Spleen (tissue), 11 donors: ENCODE measurements around the gene BRD1. TPM values are rescaled to one million over a fixed set of nuclear protein-coding genes. Genes with fewer than 3 reads are reported as not detected.

Experiments used
- DNase-seq: peaks from one replicate; pipeline ENCODE4 v3.0.0-alpha.2; 2020
- H3K27ac ChIP-seq, 8 donors: fragments of 200-600 bp; sonication (generic) in 7 of 8; 1 replicate in 4 of 8; 2 replicates in 4 of 8; pipeline versions ENCODE4 v1.5.0 to v1.8.0; 2016 to 2021; ENCODE audit warnings: inconsistent platforms in 4 of 8, mild to moderate bottlenecking in 4 of 8, moderate library complexity in 1 of 8
- H3K27me3 ChIP-seq, 7 donors: fragments of 200-600 bp; sonication (generic) in 6 of 7; replicated peaks in 1 of 7; 1 replicate in 4 of 7; 2 replicates in 3 of 7; pipeline versions ENCODE4 v1.5.0 to v1.8.0; 2016 to 2021; ENCODE audit warnings: inconsistent platforms in 3 of 7, mild to moderate bottlenecking in 1 of 7
- H3K36me3 ChIP-seq, 6 donors: fragments of 200-600 bp; sonication (generic) in 5 of 6; 1 replicate in 4 of 6; 2 replicates in 2 of 6; pipeline versions ENCODE4 v1.5.0 to v1.8.0; 2016 to 2021; ENCODE audit warnings: inconsistent platforms in 2 of 6
- H3K4me1 ChIP-seq, 6 donors: fragments of 200-600 bp; sonication (generic) in 5 of 6; 1 replicate in 3 of 6; 2 replicates in 3 of 6; pipeline versions ENCODE4 v1.5.0 to v1.8.0; 2016 to 2021; ENCODE audit warnings: inconsistent platforms in 3 of 6
- H3K4me3 ChIP-seq, 8 donors: fragments of 200-600 bp; sonication (generic) in 7 of 8; 1 replicate in 4 of 8; 2 replicates in 4 of 8; pipeline versions ENCODE4 v1.5.0 to v1.8.0; 2016 to 2021; ENCODE audit warnings: inconsistent platforms in 4 of 8, mild to moderate bottlenecking in 4 of 8, moderate library complexity in 2 of 8
- H3K9me3 ChIP-seq, 8 donors: fragments of 200-600 bp; sonication (generic) in 7 of 8; 1 replicate in 4 of 8; 2 replicates in 4 of 8; pipeline versions ENCODE4 v1.5.0 to v1.8.0; 2016 to 2021; ENCODE audit warnings: inconsistent platforms in 4 of 8
- POLR2A ChIP-seq, 3 donors: fragments of 450-650 bp; IDR thresholded peaks; one replicate each; pipeline ENCODE4 v1.5.1; 2017; ENCODE audit warnings: antibody characterized with exemption in 3 of 3, mild to moderate bottlenecking in 1 of 3
- POLR2AphosphoS5 ChIP-seq, 3 donors: sonication (generic); formaldehyde crosslinking; IDR thresholded peaks; one replicate each; pipeline ENCODE4 v1.5.1; 2017; ENCODE audit warnings: antibody characterized with exemption in 3 of 3
- WGBS, 5 donors: extraction: QIAGEN DNeasy Blood & Tissue Kit in 3 of 5; methylation state at CpG; one replicate each; pipeline versions ENCODE4 v1.1.5 to v1.1.7; 2013 to 2018; 5-methylcytosine and 5-hydroxymethylcytosine counted together
- intact Hi-C: fragments of 100-400 bp; cut with DNase I; formaldehyde crosslinking; loops from one replicate; pipeline ENCODE4 v1.15.0; 2023; ENCODE audit warnings: low total_unique reads
- polyA plus RNA-seq, 3 donors: library from polyadenylated mRNA; stranded (reverse); fragments of 200-250 nt; gene quantifications; one replicate each; pipeline ENCODE4 v1.2.1, GENCODE V29; 2013
- total RNA-seq, 7 donors: library from RNA; depleted of rRNA in 3 of 7; stranded (reverse); fragments of >200 nt in 3 of 7; fragmentation: NEBNext Ultra II Directional in 4 of 7; extraction: Animal tissue kit (Norgen Biotek cat#: 25700) in 4 of 7; gene quantifications; one replicate each; pipeline versions ENCODE4 v1.1.0 to v1.2.1, GENCODE V29; 2016 to 2021
- TF ChIP-seq, protein P1 (sequence below), 11 experiments: fragments of 200-600 bp in 7 of 11; fragments of 450-650 bp in 4 of 11; sonication (generic) in 4 of 11; IDR thresholded peaks in 8 of 11; conservative IDR thresholded peaks in 3 of 11; 1 replicate in 7 of 11; 2 replicates in 4 of 11; pipeline versions ENCODE4 v1.4.0 to v1.8.0; 2016 to 2021; ENCODE audit warnings: antibody characterized with exemption in 11 of 11, inconsistent platforms in 4 of 11, mild to moderate bottlenecking in 1 of 11
- donor health status: healthy with polysubstance abuse.
- donor health status: DM: no; HTN: no; CAD: no; lungs with moderate emphysema.
- donor health status: DM: no; HTN: no; CAD: no.
- donor health status: Bipolar disorder and iron deficiency.
- donor health status: healthy.
- donor health status: DM: no; HTN: no; CAD: no.
- donor health status: DM: yes; HTN: yes; CAD: no.

BRD1 gene
- total and polyA plus RNA-seq, 10 donors: 14.2 to 59.6 (median 37.4) TPM

DNA sequence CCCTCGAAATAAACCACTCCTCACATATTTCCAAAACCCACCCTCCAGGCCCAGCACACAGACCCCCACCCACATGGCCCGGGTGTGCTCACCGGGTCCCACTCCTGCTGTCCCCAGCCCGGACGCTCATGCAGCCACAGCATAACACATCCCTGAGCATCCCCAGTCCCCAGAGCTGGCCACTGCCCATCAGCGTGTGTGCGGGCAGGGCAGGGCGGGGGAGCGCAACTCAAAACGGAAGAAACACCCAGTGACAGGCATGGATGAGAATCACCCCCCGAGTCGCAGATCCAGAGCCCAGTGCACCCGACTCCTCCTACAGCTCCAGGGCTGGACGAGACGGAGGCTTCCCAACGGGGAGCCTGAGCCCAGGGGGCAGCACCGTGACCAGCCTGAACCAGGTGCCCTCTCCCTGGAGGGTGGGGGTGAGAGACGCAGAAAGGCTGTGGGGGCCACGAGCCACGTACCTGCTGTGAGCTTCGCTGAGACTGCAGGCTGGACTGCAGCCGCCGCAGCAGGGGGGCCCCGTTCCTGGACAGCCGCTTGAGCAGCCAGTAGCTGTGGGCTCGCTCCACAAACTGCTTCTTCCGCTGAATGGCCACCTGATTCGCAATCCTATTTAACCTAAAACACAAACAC is 23.8 kb downstream of the BRD1 start:
- Histone ChIP-seq H3K27ac (no peak overlapping the region), H3K36me3 (peaks cover 0 to 73% (median 37%) of the 10 kb centered on the region in 6 donors), H3K9me3 (no peaks in the 10 kb centered on the region), H3K27me3 (no peaks in the 10 kb centered on the region), H3K4me1 (peaks cover 15 to 87% (median 61%) of the 10 kb centered on the region in 6 donors), H3K4me3 (no peak overlapping the region)
- TF ChIP-seq, protein P1, sequence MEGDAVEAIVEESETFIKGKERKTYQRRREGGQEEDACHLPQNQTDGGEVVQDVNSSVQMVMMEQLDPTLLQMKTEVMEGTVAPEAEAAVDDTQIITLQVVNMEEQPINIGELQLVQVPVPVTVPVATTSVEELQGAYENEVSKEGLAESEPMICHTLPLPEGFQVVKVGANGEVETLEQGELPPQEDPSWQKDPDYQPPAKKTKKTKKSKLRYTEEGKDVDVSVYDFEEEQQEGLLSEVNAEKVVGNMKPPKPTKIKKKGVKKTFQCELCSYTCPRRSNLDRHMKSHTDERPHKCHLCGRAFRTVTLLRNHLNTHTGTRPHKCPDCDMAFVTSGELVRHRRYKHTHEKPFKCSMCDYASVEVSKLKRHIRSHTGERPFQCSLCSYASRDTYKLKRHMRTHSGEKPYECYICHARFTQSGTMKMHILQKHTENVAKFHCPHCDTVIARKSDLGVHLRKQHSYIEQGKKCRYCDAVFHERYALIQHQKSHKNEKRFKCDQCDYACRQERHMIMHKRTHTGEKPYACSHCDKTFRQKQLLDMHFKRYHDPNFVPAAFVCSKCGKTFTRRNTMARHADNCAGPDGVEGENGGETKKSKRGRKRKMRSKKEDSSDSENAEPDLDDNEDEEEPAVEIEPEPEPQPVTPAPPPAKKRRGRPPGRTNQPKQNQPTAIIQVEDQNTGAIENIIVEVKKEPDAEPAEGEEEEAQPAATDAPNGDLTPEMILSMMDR (IDR thresholded peaks at IDR 0.05 in 8 of 11, conservative IDR thresholded peaks at IDR 0.05 in 3 of 11): no peak
- no peak for TF ChIP-seq POLR2A (IDR thresholded peaks at IDR 0.05)
- TF ChIP-seq POLR2AphosphoS5 (IDR thresholded peaks at IDR 0.05): no peak
- DNase-seq: no peak
- intact Hi-C loops: no loop called here
- 94 to 95% (median 95%) methylated on average over 17 to 28 of the region's 28 CpGs for whole genome bisulfite sequencing, 5 donors

DNA sequence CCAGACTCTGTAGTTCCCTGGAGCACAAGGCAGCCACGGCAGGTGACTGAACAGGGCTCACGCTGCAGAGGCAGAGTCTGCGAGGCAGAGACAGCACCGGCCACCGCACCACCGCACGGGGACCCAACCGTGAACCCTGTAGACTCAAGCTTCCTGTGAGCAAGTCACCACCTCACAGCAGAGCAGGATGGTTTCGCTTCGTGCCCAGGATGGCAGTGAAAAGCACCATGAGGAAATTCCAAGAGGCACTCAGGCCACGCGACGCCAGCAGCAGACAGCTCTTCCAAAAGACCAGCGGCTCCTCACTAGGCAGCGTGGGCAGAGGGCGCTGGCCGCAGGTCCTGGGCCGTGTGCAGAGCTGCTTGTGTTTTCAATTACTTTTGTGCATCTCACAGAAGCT is 24.5 kb downstream of the BRD1 start:
- Histone ChIP-seq H3K4me1 (peaks cover 8 to 80% (median 53%) of the 10 kb centered on the region in 6 donors), H3K4me3 (no peak overlapping the region), H3K27ac (no peak overlapping the region), H3K36me3 (peaks cover 0 to 76% (median 44%) of the 10 kb centered on the region in 6 donors), H3K9me3 (no peaks in the 10 kb centered on the region), H3K27me3 (no peaks in the 10 kb centered on the region)
- 82 to 92% (median 82%) methylated on average over 10 to 18 of the region's 18 CpGs for WGBS, 5 donors
- no peak for DNase-seq
- TF ChIP-seq POLR2A (IDR thresholded peaks at IDR 0.05) (no peak), POLR2AphosphoS5 (IDR thresholded peaks at IDR 0.05) (peak in 1 of 3 donors; percentile 47)
- intact Hi-C loops: no loop called here

DNA sequence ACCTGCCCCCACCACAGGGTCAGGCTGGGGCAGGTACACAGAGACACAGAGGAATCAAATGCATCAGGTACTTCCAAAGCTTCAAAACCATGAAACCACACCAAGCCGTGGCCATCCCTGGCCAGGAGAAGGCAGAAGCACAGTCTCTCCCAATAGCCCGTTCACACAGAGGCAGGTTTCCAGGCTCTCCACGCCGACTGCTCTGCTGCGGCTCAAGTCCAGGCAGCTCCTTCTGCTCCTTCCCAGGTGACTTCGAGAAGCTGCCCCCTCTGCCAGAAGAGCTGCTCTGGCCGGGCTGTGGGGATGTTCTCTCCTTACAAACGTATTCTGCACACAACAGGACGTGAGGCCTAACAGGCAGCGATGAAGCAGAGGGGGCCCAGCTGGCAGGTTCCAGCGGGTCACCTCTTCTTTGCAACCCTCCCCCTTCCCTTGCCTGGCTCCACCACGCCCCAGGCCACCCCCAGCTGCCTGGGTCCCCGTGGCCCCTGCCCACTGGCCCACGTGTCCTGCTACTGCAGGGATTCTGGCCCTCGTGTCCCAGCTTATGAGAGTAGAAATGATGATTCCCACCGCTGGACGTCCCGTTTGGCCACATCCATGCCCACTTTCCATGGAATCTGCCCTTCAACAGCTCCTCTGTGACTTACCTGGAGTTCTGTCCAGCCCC is 26.1 kb downstream of the BRD1 start:
- peaks cover 0 to 90% (median 60%) of the 10 kb centered on the region in 6 donors for H3K36me3 ChIP-seq

DNA sequence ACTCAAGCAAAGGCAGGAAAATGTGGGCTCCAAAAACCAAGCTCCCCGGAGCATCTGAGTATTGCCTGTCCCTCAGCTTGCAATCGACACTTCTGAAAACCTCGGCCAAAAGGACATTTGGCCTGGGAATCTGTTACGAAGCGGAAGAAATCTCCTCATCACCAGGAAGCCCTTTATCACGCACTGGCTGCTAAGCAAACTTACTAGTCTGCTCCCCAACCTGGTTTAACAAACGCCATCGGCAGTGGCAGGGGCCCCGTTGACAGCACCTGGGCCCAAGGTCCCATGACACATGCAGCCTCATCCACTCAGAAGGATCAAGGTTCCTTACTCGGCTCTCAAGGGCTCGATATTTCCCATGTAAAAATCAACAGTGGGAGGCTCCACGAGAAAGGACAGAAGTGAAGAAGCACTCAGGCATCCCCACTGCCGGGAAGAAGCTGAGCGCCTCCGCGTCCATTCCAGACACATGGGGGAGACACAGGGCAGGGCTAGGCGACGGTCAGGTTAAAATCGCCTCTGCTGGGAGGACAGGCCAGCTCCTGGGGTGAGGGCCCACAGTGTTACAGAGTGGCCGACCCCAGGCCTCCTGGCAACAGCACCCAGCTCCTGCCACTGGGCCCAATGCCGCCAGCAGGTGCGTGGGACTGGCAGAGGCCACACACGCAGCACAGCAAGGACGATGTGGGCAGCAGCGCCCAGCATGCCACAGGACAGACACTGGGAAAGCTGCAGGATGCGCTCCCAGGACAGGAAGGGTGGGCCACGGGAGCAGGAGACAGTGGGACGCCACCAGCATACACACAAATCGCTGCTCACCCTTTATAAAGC is 27.1 kb downstream of the BRD1 start:
- Histone ChIP-seq H3K27me3 (no peaks in the 10 kb centered on the region), H3K27ac (peak overlapping the region in 3 of 8 donors; percentile 11 to 31 (median 23)), H3K9me3 (no peaks in the 10 kb centered on the region), H3K36me3 (peaks cover 0 to 97% (median 69%) of the 10 kb centered on the region in 6 donors), H3K4me3 (no peak overlapping the region), H3K4me1 (peaks cover 5 to 55% (median 36%) of the 10 kb centered on the region in 6 donors)
- DNase-seq: no peak
- intact Hi-C loops: no loop called here
- TF ChIP-seq, protein P1 (IDR thresholded peaks at IDR 0.05 in 8 of 11, conservative IDR thresholded peaks at IDR 0.05 in 3 of 11): no peak
- TF ChIP-seq POLR2AphosphoS5 (IDR thresholded peaks at IDR 0.05): peak in 2 of 3 donors; percentile 42 to 66
- WGBS, 5 donors: 67 to 89% (median 81%) methylated on average over 24 to 29 of the region's 29 CpGs

More for the DNA sequence above, 26.1 kb downstream of the BRD1 start:
- Histone ChIP-seq H3K27me3 (no peaks in the 10 kb centered on the region), H3K4me3 (no peak overlapping the region), H3K27ac (peak overlapping the region in 3 of 8 donors; percentile 11 to 31 (median 23)), H3K4me1 (peaks cover 5 to 64% (median 41%) of the 10 kb centered on the region in 6 donors), H3K9me3 (no peaks in the 10 kb centered on the region)
- WGBS, 5 donors: 86 to 94% (median 90%) methylated on average over 18 of the region's 18 CpGs
- no peak for DNase-seq
- intact Hi-C loops: no loop called here
- TF ChIP-seq, protein P1 (IDR thresholded peaks at IDR 0.05 in 8 of 11, conservative IDR thresholded peaks at IDR 0.05 in 3 of 11): no peak
